ENCODE measurements around the gene MGAT5.

The MGAT5 gene

GRCh38 chr2:134232461-134232860 is 21.4 kb upstream of the MGAT5 start:
- no peak for DNase-seq

DNA sequence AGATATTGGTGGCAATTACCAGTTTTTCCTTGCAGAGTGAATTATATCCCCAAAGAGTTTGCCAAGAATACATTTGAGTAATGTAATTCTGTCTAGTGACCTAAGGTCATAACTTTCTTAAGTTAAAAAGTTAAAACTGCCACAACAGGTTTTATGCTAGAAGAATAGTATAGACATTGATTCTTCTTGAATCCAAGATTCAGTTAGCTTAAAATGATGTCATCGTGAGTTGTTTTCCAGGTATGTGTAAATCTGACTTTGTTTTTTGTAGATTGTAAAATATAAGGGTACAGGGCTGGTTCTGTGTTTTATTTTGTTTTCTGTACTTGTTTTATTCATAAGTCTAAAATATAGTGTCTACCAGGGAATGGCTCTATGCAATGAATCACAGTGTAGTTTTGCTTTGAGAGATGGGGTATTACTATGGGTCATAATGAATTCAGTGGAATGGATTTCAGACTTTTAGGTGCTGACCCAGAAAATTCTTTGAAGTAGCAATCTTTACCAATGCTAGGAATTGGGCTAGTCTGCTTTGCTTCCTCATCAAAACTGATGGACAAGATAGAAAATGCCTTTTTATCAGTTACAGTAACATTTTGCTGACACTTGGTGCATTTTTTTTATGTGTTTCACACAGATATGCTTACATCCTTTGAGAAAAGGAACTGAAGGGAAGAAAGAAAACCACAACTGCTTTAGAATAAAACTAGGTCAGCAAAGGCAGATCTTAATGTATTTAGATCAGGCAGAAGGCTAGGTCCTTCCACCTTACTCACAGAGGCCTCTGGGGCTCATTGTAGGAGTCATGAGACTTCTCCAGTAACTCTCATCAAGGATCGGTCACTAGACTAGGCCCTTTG is 20.8 kb upstream of the MGAT5 start:
- DNase-seq: no peak

DNA sequence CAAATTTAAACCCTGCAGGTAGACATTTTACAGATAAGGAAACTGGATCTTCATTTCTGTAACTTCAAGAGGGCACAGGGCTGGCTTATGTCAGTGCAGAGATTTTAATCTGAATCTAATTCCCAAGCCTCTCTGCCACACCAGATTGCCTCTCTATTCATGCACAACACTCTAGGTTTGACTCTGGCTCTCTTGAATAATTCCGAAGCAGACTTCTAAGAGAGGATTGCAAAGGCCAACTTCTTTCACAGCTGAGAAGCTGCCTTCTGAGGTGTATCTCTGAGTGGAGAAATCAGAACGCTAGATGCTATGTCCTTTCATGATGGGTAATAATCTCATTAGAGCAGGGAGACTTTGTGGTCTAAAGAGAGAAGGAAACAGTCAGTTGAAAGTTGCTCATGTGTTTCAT is 20.1 kb upstream of the MGAT5 start:
- DNase-seq: no peak

DNA sequence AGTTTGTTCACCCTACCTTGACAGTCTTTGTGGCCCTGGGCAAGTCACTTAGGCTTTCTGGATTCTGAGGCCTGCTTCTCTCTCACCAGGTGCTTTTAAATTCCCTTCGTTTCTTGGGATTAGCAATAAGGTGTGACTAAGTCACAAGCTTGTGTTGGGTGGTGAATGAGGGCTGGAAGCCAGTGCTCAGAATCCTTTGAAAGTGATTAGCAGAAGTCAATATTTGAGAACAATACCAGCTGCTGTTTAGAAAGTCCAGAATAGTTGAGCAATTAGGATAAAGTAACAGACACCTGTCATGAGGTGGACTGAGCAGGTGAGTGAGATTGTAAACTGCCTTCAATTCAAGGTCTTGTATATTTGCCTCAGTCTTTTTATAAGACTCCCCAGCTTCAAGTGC is 19.3 kb upstream of the MGAT5 start:
- DNase-seq: no peak

- DNase-seq: no peak
These were observed 18.2 kb upstream of the MGAT5 start for GRCh38 chr2:134235510-134236144.

DNA sequence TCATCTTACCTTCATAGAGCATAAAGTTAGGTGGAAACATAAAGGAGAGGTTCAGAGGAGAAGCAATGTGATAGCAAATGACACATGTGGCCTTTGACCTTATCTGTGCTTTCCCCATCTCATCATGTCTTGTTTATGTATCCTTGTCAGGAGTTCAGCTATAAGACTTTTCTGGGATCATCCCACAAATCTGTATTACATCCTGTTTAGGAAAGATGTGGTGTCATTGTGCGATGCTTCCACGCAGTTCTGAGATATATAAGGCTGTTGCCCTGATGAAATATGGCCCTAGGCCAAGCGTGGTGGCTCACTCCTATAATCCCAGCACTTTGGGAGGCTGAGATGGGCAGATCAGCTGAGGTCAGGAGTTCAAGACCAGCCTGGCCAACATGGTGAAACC is 15.5 kb upstream of the MGAT5 start:
- no peak for DNase-seq

DNA sequence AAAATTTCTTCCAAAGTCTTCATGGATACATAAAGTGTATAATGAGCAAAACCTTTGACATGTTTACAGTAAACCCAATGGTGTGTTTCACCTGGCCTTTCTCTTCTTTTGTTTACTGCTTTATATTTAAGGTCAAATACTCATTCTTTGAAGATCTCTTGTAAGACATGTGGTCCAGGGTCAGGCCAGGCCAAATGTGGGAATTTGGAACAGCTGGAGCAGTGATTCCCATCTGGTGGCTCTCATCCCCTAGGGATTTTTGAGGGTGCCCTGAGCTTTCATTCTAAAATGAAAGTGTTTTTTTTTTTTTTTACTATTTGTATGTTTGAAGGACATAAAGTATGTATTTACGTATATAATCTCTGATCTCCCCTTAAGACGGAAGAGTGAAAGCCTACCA is 13.8 kb upstream of the MGAT5 start:
- DNase-seq: no peak

- DNase-seq: no peak
These were observed 12.0 kb upstream of the MGAT5 start for GRCh38 chr2:134241911-134242310.

- DNase-seq: no peak
These were observed 10.6 kb upstream of the MGAT5 start for GRCh38 chr2:134243244-134243643.

DNA sequence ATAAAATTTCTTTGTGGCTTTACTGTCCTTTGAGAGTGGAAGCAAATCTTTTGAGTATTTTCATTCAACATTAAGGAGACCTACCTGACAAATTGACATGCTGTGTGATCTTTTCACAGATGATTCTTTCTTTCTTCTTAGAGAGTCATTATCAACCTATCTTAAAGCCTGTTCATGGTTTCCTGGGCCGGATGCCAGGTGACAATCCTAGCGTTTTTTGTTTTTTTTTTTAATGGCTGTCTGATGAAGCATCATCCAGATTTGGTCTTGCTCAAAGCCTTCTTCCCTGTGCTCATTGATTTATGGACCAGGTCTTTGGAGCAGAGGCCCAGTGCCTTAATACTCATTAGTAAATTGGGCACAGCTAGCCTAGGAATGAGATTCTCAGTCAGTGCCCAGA is 9.8 kb upstream of the MGAT5 start:
- no peak for DNase-seq

- no peak for DNase-seq
These were observed 9.3 kb upstream of the MGAT5 start for GRCh38 chr2:134244587-134244986.

- DNase-seq: peak; percentile 73
These were observed 8.4 kb upstream of the MGAT5 start for GRCh38 chr2:134245340-134245984.

DNA sequence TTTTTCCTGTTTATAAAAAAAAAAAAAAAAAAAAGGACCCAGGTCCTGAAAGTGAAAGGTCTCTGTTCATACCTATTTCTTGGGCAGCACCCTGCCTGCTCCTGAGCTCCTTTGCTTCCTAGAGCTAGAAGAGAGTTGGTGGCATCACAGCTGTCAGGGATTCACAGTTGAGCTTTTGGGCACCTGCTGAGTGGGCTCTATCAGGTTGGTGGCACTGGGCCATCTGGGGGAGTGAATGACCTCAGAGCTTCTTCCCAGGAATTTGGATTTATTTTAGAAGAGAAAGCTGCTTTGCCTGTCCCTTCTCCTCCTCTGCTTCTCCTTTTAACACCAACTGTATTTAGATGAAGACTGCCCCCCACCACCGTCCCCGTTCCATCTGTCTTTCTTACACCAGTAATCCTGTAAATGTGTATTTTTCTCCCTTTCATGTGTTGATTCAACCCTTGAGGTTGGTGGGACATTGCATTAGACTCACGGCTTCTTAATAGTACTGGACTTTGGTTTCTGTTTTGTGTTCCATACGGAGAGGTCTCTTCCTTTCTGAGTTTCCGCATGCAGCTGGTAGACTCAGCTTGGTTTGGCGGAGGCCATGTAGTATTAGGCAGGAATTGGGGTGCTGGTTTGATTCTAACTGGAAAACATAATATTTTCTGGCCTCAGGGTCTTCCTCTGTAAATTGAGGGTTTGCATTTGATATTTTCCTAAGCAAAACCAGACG is 7.6 kb upstream of the MGAT5 start:
- DNase-seq: no peak

GRCh38 chr2:134247679-134248078 is 6.2 kb upstream of the MGAT5 start:
- DNase-seq: no peak

DNA sequence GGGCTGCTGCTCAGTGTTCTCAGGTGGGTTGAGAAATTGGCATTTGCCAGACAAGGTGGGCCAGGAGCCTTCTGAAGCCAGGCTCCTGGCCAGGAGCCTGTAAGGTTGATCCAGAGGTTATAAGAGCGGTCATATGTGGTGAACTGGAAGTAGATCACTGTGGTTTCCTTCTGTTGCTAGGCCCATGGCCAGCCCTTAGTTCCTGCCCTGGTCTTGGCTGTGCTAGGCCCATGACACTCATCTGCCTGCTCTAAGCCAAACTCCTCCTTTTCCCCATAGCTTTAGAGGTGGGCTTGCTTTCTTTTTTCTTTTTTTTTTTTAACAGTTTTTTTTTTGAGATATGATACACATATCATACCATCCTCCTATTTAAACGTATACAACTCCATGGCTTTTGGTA is 5.0 kb upstream of the MGAT5 start:
- no peak for DNase-seq

- DNase-seq: no peak
These were observed 4.1 kb upstream of the MGAT5 start for GRCh38 chr2:134249755-134250154.

- no peak for DNase-seq
These were observed 2.9 kb upstream of the MGAT5 start for GRCh38 chr2:134250840-134251461.

DNA sequence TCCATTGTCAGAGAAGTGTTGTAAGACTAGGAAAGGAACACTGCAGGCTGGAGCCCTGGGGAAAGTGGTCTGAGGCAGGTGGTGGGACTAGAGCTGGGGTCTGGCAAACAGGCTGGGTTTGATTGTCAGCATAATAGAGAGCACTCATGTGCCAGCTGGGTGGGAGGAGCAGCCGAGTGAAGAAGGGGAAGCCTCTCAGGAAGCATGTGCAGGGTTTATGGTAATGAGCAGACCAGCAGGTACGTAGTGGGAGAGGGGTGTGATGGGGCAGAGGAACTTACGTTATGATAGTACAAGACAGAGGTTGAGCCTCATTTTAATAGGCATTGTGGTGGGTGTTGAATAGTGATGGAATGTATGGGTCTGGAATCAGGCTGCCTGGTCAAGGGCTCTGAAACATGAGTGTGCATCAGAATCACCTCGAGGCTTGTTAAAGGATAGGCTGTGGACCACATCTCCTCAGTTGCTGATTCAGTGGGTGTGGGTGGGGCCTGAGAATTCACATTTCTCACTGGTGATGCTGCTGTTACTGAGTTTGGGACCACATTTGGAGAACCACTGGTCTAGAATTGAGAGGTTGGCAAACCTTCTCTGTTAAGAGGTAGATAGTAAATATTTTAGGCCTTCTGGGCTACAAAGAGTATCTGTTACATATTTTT is 1.7 kb upstream of the MGAT5 start:
- no peak for DNase-seq

DNA sequence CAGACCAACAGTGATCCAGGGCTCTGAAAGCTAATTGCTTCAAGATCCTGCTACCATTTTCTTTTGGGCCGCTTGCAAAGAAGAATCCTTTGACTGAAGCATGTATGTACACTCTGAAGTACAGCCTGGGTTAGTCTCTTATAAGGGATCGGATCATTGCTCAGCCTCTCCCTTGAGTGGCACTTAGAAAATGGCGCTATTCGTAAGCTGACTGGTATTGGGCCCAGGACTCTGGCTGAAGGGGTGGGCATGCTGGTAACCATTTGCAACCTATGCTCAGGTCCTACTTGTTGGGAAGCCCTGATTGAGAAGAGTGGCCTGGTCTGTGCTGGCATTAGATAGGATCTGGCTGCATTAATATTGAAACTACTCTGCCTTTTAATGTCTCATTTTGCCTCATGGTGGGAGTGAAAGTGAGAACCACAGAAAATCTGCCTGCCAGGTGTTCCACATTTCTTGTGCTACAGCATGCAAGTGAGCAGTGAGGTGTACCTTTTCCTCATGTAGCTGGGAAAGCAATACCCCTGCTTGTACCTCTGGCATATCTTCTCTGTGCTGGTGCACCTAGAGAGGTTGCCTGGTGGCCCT is 661 bp upstream of the MGAT5 start:
- no peak for DNase-seq

DNA sequence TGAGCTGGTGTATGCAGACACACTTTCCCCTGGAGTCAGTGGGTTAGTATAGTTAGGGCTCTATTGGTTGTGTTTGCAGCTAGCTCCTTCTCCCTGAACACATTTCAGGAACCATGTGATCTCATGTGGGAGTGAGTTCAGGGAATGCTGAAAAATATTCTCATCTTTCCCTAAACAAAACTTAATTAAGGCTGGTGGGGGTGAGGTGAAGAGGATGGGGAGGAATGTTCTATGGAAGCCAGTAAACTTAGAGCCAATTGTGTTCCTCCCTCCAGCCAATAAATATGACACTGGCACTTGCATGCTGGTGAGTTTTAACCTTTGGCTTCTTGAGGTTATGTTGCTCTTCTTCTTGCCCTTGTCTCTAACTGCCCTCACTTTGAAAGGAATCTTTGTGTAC is 952 bp downstream of the MGAT5 start:
- no peak for DNase-seq

GRCh38 chr2:134256956-134257355 is 3.1 kb downstream of the MGAT5 start:
- no peak for DNase-seq

GRCh38 chr2:134257509-134257908 is 3.6 kb downstream of the MGAT5 start:
- no peak for DNase-seq
